Measurements from ENCODE around the gene POLR2A. TPM values are rescaled to one million over a fixed set of nuclear protein-coding genes. Genes with fewer than 3 reads are reported as not detected.

POLR2A gene
- total and polyA plus RNA-seq, 12 donors: 8.4 to 61.7 (median 48.4) TPM

- Histone ChIP-seq H3K4me1 (peaks cover 28 to 82% (median 58%) of the 10 kb centered on the region in 9 donors), H3K27ac (peak overlapping the region; percentile 99 to 100 (median 100))
- ATAC-seq: peak in 7 of 8 donors; percentile 14 to 40 (median 30)
Measured at GRCh38 chr17:7477392-7478275, 6.5 kb upstream of the POLR2A start.

GRCh38 chr17:7478276-7479212, 5.6 kb upstream of the POLR2A start:
- H3K4me1 ChIP-seq: peaks cover 28 to 83% (median 63%) of the 10 kb centered on the region in 9 donors
- DNase-seq: peak; percentile 57 to 68
- no peaks in the 10 kb centered on the region for H3K9me3 ChIP-seq
- WGBS, 2 donors: 18 to 21% methylated on average over 35 to 40 of the region's 40 CpGs
- ATAC-seq: peak; percentile 10 to 38 (median 18)
- H3K36me3 ChIP-seq: peaks cover 0 to 12% (median 0%) of the 10 kb centered on the region in 9 donors
- peak overlapping the region; percentile 99 to 100 (median 100) for H3K27ac ChIP-seq
- intact Hi-C loops (cut with DNase I): loop anchor here in 7 of 10 donors (1.0 to 5.0 kb wide), 5 partner anchors 10 to 209 kb away; partner anchors contain the start of genes FGF11 (in 3 of the 7), TMEM102 (in 3 of the 7), KCTD11 (in 1 of the 7) and TP53 (in 1 of the 7)
- H3K27me3 ChIP-seq: no peaks in the 10 kb centered on the region
- TF ChIP-seq CTCF (IDR thresholded peaks at IDR 0.05): no peak
- peak overlapping the region; percentile 67 to 100 (median 97) for H3K4me3 ChIP-seq

More at GRCh38 chr17:7477392-7478275, 6.5 kb upstream of the POLR2A start:
- no peak for TF ChIP-seq CTCF (IDR thresholded peaks at IDR 0.05)
- Histone ChIP-seq H3K9me3 (no peaks in the 10 kb centered on the region), H3K27me3 (no peaks in the 10 kb centered on the region), H3K36me3 (peaks cover 0 to 12% (median 0%) of the 10 kb centered on the region in 9 donors), H3K4me3 (peak overlapping the region; percentile 67 to 100 (median 97))
- DNase-seq: peak; percentile 41 to 44
- intact Hi-C loops (cut with DNase I): loop anchor here in 8 of 10 donors (1.0 to 5.0 kb wide), 6 partner anchors 9 to 210 kb away; partner anchors contain the start of genes FGF11 (in 4 of the 8), TMEM102 (in 3 of the 8), KCTD11 (in 1 of the 8) and TP53 (in 1 of the 8)
- 15 to 17% methylated on average over 26 of the region's 26 CpGs for WGBS, 2 donors

GRCh38 chr17:7479213-7480088, 4.7 kb upstream of the POLR2A start, which contains the start of gene ZBTB4:
Gene ZBTB4, minus strand, starts transcription at chr17:7479631. Its CDS starts 12,830 bp downstream, at chr17:7466801.
- peak; percentile 59 to 75 for DNase-seq
- intact Hi-C loops (cut with DNase I): loop anchor here in 8 of 10 donors (5.0 to 10.0 kb wide), 5 partner anchors 37 to 208 kb away; partner anchors contain the start of genes FGF11 (in 3 of the 8), KCTD11 (in 3 of the 8), TMEM102 (in 3 of the 8) and TMEM95 (in 1 of the 8)
- Histone ChIP-seq H3K4me3 (peak within 1 kb of the TSS; percentile 67 to 100 (median 97)), H3K27me3 (no peaks in the 10 kb centered on the region), H3K36me3 (peaks cover 0 to 9% (median 0%) of the 10 kb centered on the region in 9 donors), H3K9me3 (no peaks in the 10 kb centered on the region), H3K27ac (peak within 1 kb of the TSS; percentile 99 to 100 (median 100)), H3K4me1 (peaks cover 28 to 77% (median 58%) of the 10 kb centered on the region in 9 donors)
- peak in 1 of 9 donors; percentile 2 for TF ChIP-seq CTCF (IDR thresholded peaks at IDR 0.05)
- ATAC-seq: peak in 5 of 8 donors; percentile 1 to 28 (median 6)
- WGBS, 2 donors: 0% methylated on average over 61 to 92 of the region's 92 CpGs
